ENCODE results near the gene PYM1. TPM values are rescaled to one million over a fixed set of nuclear protein-coding genes. Genes with fewer than 3 reads are reported as not detected.

PYM1 gene
- total and polyA plus RNA-seq, 2 of the 8 experiments (the other 6 are each of a cell fraction or from before 2014, with no cell fraction given): 38.7 to 58.5 TPM

DNA sequence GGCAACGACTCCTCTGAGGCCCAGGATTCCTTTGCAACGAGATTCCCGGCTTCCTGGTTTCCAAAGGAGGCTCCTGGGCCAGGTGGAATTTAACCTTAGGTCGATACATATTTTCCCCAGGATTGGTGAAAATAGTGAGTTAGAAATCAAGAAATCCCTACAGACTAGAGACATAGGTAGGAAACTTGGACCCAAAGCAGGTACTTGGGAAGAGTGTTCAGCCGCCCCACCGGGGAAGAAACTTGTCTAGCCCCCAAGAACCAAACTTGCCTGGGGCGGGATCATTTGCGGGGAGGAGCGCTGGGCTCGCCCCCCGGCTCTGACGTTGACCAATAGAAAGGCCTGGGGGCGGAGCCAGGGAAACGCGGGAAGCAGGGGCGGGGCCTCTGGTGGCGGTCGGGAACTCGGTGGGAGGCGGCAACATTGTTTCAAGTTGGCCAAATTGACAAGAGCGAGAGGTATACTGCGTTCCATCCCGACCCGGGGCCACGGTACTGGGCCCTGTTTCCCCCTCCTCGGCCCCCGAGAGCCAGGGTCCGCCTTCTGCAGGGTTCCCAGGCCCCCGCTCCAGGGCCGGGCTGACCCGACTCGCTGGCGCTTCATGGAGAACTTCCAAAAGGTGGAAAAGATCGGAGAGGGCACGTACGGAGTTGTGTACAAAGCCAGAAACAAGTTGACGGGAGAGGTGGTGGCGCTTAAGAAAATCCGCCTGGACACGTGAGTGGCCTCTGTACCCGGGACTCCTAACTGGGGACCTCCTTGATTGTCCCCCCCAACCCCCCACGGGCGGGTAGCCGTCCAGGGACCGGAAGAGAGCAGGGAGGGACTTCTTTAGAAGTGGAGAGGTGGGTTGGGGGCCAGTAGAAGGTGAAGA is 39.0 kb upstream of the PYM1 start, which contains the start of gene CDK2 (continued):
- peak; percentile 37 for TF ChIP-seq TAF7 (optimal IDR thresholded peaks at IDR 0.05; ENCODE audit: borderline replicate concordance, low read depth, low read length)
- no peak for TF ChIP-seq MAFK (IDR thresholded peaks at IDR 0.05; ENCODE audit: low read depth, low read length)
- TF ChIP-seq EP300 (IDR thresholded peaks at IDR 0.05; ENCODE audit: borderline replicate concordance in 1 of 2, low read depth in 2 of 2, low read length in 2 of 2): no peak
- TF ChIP-seq RNF2 (IDR thresholded peaks at IDR 0.05; ENCODE audit: borderline replicate concordance, low read depth, low read length, missing control alignments, poor library complexity, severe bottlenecking): no peak
- peak; percentile 74 for TF ChIP-seq SP1 (IDR thresholded peaks at IDR 0.05; ENCODE audit: low read depth, low read length)
- no peak for TF ChIP-seq CBX8 (IDR thresholded peaks at IDR 0.05; ENCODE audit: borderline replicate concordance, low read depth, low read length)
- peak; percentile 31 to 73 for TF ChIP-seq POLR2A (IDR thresholded peaks at IDR 0.05; ENCODE audit: control extremely low read depth in 1 of 2, low read depth in 2 of 2, low read length in 2 of 2)
- TF ChIP-seq SIX5 (IDR thresholded peaks at IDR 0.05; ENCODE audit: low read depth, low read length): no peak
- peak; percentile 70 for TF ChIP-seq PHF8 (conservative IDR thresholded peaks at IDR 0.05; ENCODE audit: low read depth, low read length)
- TF ChIP-seq, protein P1, sequence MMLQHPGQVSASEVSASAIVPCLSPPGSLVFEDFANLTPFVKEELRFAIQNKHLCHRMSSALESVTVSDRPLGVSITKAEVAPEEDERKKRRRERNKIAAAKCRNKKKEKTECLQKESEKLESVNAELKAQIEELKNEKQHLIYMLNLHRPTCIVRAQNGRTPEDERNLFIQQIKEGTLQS (IDR thresholded peaks at IDR 0.05; ENCODE audit: insufficient read depth, low read depth, low read length): no peak
- no peak for TF ChIP-seq ZNF274 (IDR thresholded peaks at IDR 0.05; ENCODE audit: borderline replicate concordance, extremely low read depth, low read length)
- TF ChIP-seq BCL11A (IDR thresholded peaks at IDR 0.05; ENCODE audit: low read depth in 2 of 2, low read length in 2 of 2): no peak
- TF ChIP-seq TBP (IDR thresholded peaks at IDR 0.05; ENCODE audit: low read depth, low read length): peak; percentile 17
- no peak for TF ChIP-seq SAP30 (IDR thresholded peaks at IDR 0.05; ENCODE audit: insufficient read depth, insufficient replicate concordance, low read length)
- no peak for TF ChIP-seq GABPA (IDR thresholded peaks at IDR 0.05; ENCODE audit: borderline replicate concordance, insufficient read depth, low read length)
- TF ChIP-seq RAD21 (IDR thresholded peaks at IDR 0.05 in 1 of 2, conservative IDR thresholded peaks at IDR 0.05 in 1 of 2; ENCODE audit: low read depth in 2 of 2, low read length in 2 of 2): no peak
- TF ChIP-seq NANOG (IDR thresholded peaks at IDR 0.05; ENCODE audit: insufficient read depth, low read depth, low read length, poor library complexity, severe bottlenecking): no peak
- TF ChIP-seq SIRT6 (IDR thresholded peaks at IDR 0.05; ENCODE audit: low read length): no peak
- no peak for TF ChIP-seq HDAC6 (IDR thresholded peaks at IDR 0.05; ENCODE audit: low read depth, low read length)
- TF ChIP-seq CREB1 (IDR thresholded peaks at IDR 0.05): no peak

All from H1 (cell line).